A673 (cell line): Measurements from ENCODE around the gene CADM3. TPM values are rescaled to one million over a fixed set of nuclear protein-coding genes. Genes with fewer than 3 reads are reported as not detected.

Source experiments
- BruUV-seq: library from RNA; stranded (reverse); fragments of 400-500 nt; replicated peaks from 2 replicates; lab custom pipeline; 2021; lab: Mats Ljungman, UMichigan
- CTCF ChIA-PET: fragments of 300-600 bp; sonication (Branson Sonifier 250); formaldehyde crosslinking; loops from one replicate; lab custom pipeline; 2022; ENCODE audit warnings: antibody characterized with exemption; lab: Charles Lee
- POLR2A ChIA-PET: fragments of 300-600 bp; sonication (Branson Sonifier 250); formaldehyde crosslinking; loops from one replicate; lab custom pipeline; 2022; ENCODE audit warnings: antibody characterized with exemption; ENCODE audit not compliant: low non-redundant PET; lab: Charles Lee
- DNase-seq: peaks from one replicate; pipeline ENCODE4 v3.0.0-alpha.2; 2015; ENCODE audit warnings: low spot score
- H3K27ac ChIP-seq: fragments of 200-600 bp; sonication (generic); 2 replicates; pipeline ENCODE4 v1.5.1; 2016; ENCODE audit warnings: mixed run types, low read depth, mild to moderate bottlenecking, mixed read lengths, antibody characterized with exemption, low read length; ENCODE audit not compliant: poor library complexity, severe bottlenecking
- H3K27me3 ChIP-seq: fragments of 200-600 bp; sonication (generic); replicated peaks from 2 replicates; pipeline ENCODE4 v1.6.1; 2017; ENCODE audit warnings: mixed run types, low read depth, mild to moderate bottlenecking, mixed read lengths, antibody characterized with exemption, low read length; ENCODE audit not compliant: insufficient read depth, poor library complexity
- H3K36me3 ChIP-seq: fragments of 200-600 bp; sonication (generic); 2 replicates; pipeline ENCODE4 v1.6.1; 2016; ENCODE audit warnings: mixed run types, mild to moderate bottlenecking, mixed read lengths, antibody characterized with exemption, low read length; ENCODE audit not compliant: insufficient read depth, poor library complexity, severe bottlenecking
- H3K4me1 ChIP-seq: fragments of 200-600 bp; sonication (generic); 2 replicates; pipeline ENCODE4 v1.6.1; 2017; ENCODE audit warnings: mixed run types, mild to moderate bottlenecking, mixed read lengths, antibody characterized with exemption, low read length; ENCODE audit not compliant: insufficient read depth, poor library complexity, severe bottlenecking
- H3K4me3 ChIP-seq: fragments of 200-600 bp; sonication (generic); 2 replicates; pipeline ENCODE4 v1.5.1; 2016; ENCODE audit warnings: low read depth, mixed run types, mild to moderate bottlenecking, mixed read lengths, low read length; ENCODE audit not compliant: poor library complexity, severe bottlenecking
- H3K9me3 ChIP-seq: fragments of 200-600 bp; sonication (generic); 2 replicates; pipeline ENCODE4 v1.6.1; 2016; ENCODE audit warnings: mixed run types, low read depth, mild to moderate bottlenecking, mixed read lengths, antibody characterized with exemption, low read length; ENCODE audit not compliant: poor library complexity, severe bottlenecking
- CTCF ChIP-seq: fragments of 300-800, 200-600 bp; sonication (generic); conservative IDR thresholded peaks from 2 replicates; pipeline ENCODE4 v1.5.1; 2017; ENCODE audit warnings: low read depth, mild to moderate bottlenecking, antibody characterized with exemption, low read length, moderate library complexity, mixed read lengths
- EZH2 ChIP-seq: fragments of 200-600 bp; sonication (generic); IDR thresholded peaks from 2 replicates; pipeline ENCODE4 v1.6.1; 2017; ENCODE audit warnings: borderline replicate concordance, low read depth, mild to moderate bottlenecking, mixed read lengths, antibody characterized with exemption, low read length; ENCODE audit not compliant: poor library complexity, severe bottlenecking
- intact Hi-C: fragments of 100-400 bp; cut with micrococcal nuclease; formaldehyde crosslinking; loops from one replicate; pipeline ENCODE4 v1.10.0; 2022; ENCODE audit not compliant: unreplicated experiment
- total RNA-seq: library from RNA; stranded (reverse); gene quantifications from 2 replicates; pipeline ENCODE4 v1.2.3, GENCODE V29; 2021

Gene CADM3
- total RNA-seq, 1 experiment from 2014 or later = not detected

DNA sequence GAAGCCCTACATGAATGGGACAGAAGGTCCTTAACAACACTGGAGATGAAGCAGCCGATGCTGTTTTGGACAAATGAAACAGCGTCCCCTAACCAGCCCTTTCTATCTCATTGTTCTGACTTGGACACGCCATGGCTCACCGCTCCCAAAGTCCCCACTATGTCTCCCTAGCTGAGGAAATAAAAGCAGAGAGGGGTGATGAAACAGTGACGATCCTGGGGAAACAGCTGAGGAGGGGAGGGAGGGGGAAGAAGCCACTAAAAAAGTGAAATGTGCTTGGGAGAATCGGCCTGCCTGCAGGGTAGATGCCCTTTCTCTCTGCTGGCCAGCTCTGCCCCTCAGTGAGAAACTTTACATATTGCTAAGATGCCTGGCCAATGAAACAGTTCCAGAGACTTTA is 32.2 kb downstream of the CADM3 start:
- intact Hi-C loops = no loop called here
- BruUV-seq = no TSS peak
- ChIA-PET CTCF (interaction anchor here (0.5 to 0.6 kb wide), 2 partner anchors 10 to 1088 kb away, joined by 3 to 4 read pairs; no protein-coding TSS in a partner anchor), POLR2A (no interaction called here)
- Histone ChIP-seq H3K27me3 (peaks cover 81% of the 10 kb centered on the region), H3K4me1 (no peaks in the 10 kb centered on the region), H3K27ac (no peak overlapping the region), H3K9me3 (no peaks in the 10 kb centered on the region), H3K36me3 (no peaks in the 10 kb centered on the region), H3K4me3 (no peak overlapping the region)
- no peak for DNase-seq
- TF ChIP-seq CTCF (no peak), EZH2 (no peak)

GRCh38 chr1:159204161-159205141 is 33.0 kb downstream of the CADM3 start, which contains the start of gene ACKR1:
Gene ACKR1, plus strand, starts transcription at chr1:159204875. Its CDS starts 85 bp downstream, at chr1:159204960.
- POLR2A ChIA-PET = no interaction called here
- Histone ChIP-seq H3K4me1 (no peaks in the 10 kb centered on the region), H3K4me3 (no peak within 1 kb of the TSS), H3K9me3 (no peaks in the 10 kb centered on the region), H3K36me3 (no peaks in the 10 kb centered on the region), H3K27ac (no peak within 1 kb of the TSS), H3K27me3 (peaks cover 86% of the 10 kb centered on the region)
- no peak for TF ChIP-seq EZH2
- no peak for TF ChIP-seq CTCF
- no peak for DNase-seq
- intact Hi-C loops = no loop called here
- CTCF ChIA-PET = no interaction called here
- no TSS peak for BruUV-seq

- no peaks in the 10 kb centered on the region for H3K4me1 ChIP-seq
- ChIA-PET CTCF (no interaction called here), POLR2A (no interaction called here)
- no peak for DNase-seq
- TF ChIP-seq EZH2 = no peak
- H3K27me3 ChIP-seq = peaks cover 85% of the 10 kb centered on the region
- H3K9me3 ChIP-seq = no peaks in the 10 kb centered on the region
- no peak overlapping the region for H3K27ac ChIP-seq
- intact Hi-C loops = no loop called here
- no peaks in the 10 kb centered on the region for H3K36me3 ChIP-seq
- BruUV-seq = no TSS peak
- no peak overlapping the region for H3K4me3 ChIP-seq
These were observed 33.8 kb downstream of the CADM3 start for GRCh38 chr1:159205225-159205624.
